HepG2 (cell line): ENCODE data around the gene TSKU. TPM values are rescaled to one million over a fixed set of nuclear protein-coding genes. Genes with fewer than 3 reads are reported as not detected.
A peak's percentile ranks its signal among the peaks of the same experiment; 100 is the strongest.

ENCODE experiments used
- ATAC-seq: fragments of 200-7000 bp; cut with Tn5 transposase; 3 replicates; pipeline ENCODE4 v1.9.1; 2020; ENCODE audit warnings: mild to moderate bottlenecking, moderate library complexity
- BruUV-seq: library from RNA; stranded (reverse); fragments of 400-500 nt; replicated peaks from 2 replicates; lab custom pipeline; 2021; lab: Mats Ljungman, UMichigan
- CTCF ChIA-PET: fragments of 300-600 bp; formaldehyde crosslinking; extraction: SDS; loops from one replicate; lab custom pipeline; 2021; ENCODE audit warnings: low total read pairs, inconsistent platforms, low intra/inter-chr PET ratio; lab: Yijun Ruan, JAX
- POLR2A ChIA-PET: fragments of 350-600 bp; sonication (Branson Sonifier 250); formaldehyde crosslinking; loops from one replicate; lab custom pipeline; 2020; ENCODE audit warnings: antibody characterized with exemption, inconsistent platforms; lab: Yijun Ruan, JAX
- DNase-seq: peaks from one replicate; pipeline ENCODE4 v3.0.0-alpha.2; 2015; ENCODE audit warnings: low spot score
- FAIRE-seq: peaks from 3 replicates; lab custom pipeline; 2011; peaks lifted over from hg19 to GRCh38; lab: Jason Lieb, UNC
- H2AFZ ChIP-seq: one replicate; pipeline ENCODE4 v1.6.1; 2011; ENCODE audit warnings: low read length, inconsistent platforms
- H3K27ac ChIP-seq: fragments of 300-600 bp; 3 replicates; pipeline ENCODE4 v1.8.0; 2011; ENCODE audit warnings: mixed run types, mild to moderate bottlenecking, mixed read lengths, low read length, inconsistent platforms; ENCODE audit not compliant: insufficient read depth; ENCODE audit errors: extremely low read length
- H3K27me3 ChIP-seq, 2 experiments: fragments of 200-600 bp in 1 of 2; 2 replicates in 1 of 2; 3 replicates in 1 of 2; pipeline versions ENCODE4 v1.6.0 to v1.8.0; 2011; ENCODE audit warnings: low read length in 2 of 2, mild to moderate bottlenecking in 2 of 2, moderate library complexity in 2 of 2, inconsistent platforms in 1 of 2; ENCODE audit not compliant: insufficient read depth in 2 of 2, control insufficient read depth in 1 of 2
- H3K36me3 ChIP-seq, 2 experiments: fragments of 200-600 bp in 1 of 2; replicated peaks in 1 of 2; 2 replicates in 1 of 2; 3 replicates in 1 of 2; pipeline versions ENCODE4 v1.5.1 to v1.8.0; 2011; ENCODE audit warnings: low read length in 2 of 2, inconsistent platforms in 1 of 2; ENCODE audit not compliant: insufficient read depth in 2 of 2, control insufficient read depth in 1 of 2
- H3K4me1 ChIP-seq: 2 replicates; pipeline ENCODE4 v1.5.1; 2012; ENCODE audit warnings: low read length, inconsistent platforms; ENCODE audit not compliant: insufficient read depth
- H3K4me2 ChIP-seq: 2 replicates; pipeline ENCODE4 v1.6.0; 2011; ENCODE audit warnings: low read depth, low read length, inconsistent platforms
- H3K4me3 ChIP-seq, 3 experiments: fragments of 200-600 bp in 1 of 3; sonication (generic), shearing (Covaris generic) in 1 of 3; replicated peaks in 1 of 3; 2 replicates each; pipeline ENCODE4 v1.5.1; 2011 to 2016; ENCODE audit warnings: low read length in 3 of 3, inconsistent platforms in 2 of 3, low read depth in 2 of 3, mild to moderate bottlenecking in 2 of 3, control low read depth in 1 of 3, mixed read lengths in 1 of 3; ENCODE audit not compliant: insufficient read depth in 1 of 3
- H3K79me2 ChIP-seq: one replicate; pipeline ENCODE4 v1.6.1; 2011; ENCODE audit warnings: low read length, inconsistent platforms; ENCODE audit not compliant: insufficient read depth
- H3K9ac ChIP-seq: 2 replicates; pipeline ENCODE4 v1.6.0; 2011; ENCODE audit warnings: mild to moderate bottlenecking, low read depth, low read length, inconsistent platforms; ENCODE audit not compliant: insufficient read depth
- H3K9me3 ChIP-seq: 2 replicates; pipeline ENCODE4 v1.5.1; 2012; ENCODE audit warnings: mild to moderate bottlenecking, low read length
- H4K20me1 ChIP-seq: 2 replicates; pipeline ENCODE4 v1.6.0; 2011; ENCODE audit warnings: inconsistent platforms, mild to moderate bottlenecking, low read length, moderate library complexity; ENCODE audit not compliant: insufficient read depth
- ATM ChIP-seq: fragments of 450-650 bp; IDR thresholded peaks from 2 replicates; pipeline ENCODE4 v1.7.1; 2017; ENCODE audit warnings: mild to moderate bottlenecking, borderline replicate concordance
- DNMT3B ChIP-seq: conservative IDR thresholded peaks from 2 replicates; pipeline ENCODE4 v1.6.1; 2016; ENCODE audit warnings: missing biosample characterization, control low read depth
- HDAC1 ChIP-seq: sonication (generic); formaldehyde crosslinking; IDR thresholded peaks from 2 replicates; pipeline ENCODE4 v1.5.1; 2020; ENCODE audit warnings: mild to moderate bottlenecking, missing genetic modification reagents
- HNF4A ChIP-seq: sonication (generic); formaldehyde crosslinking; IDR thresholded peaks from 2 replicates; pipeline ENCODE4 v1.4.0; 2020; ENCODE audit warnings: missing genetic modification reagents
- STAG1 ChIP-seq: sonication (generic); formaldehyde crosslinking; IDR thresholded peaks from 2 replicates; pipeline ENCODE4 v1.4.0; 2020; ENCODE audit warnings: missing genetic modification reagents
- ZNF768 ChIP-seq: sonication (generic); formaldehyde crosslinking; IDR thresholded peaks from 2 replicates; pipeline ENCODE4 v1.4.0; 2020; ENCODE audit warnings: missing genetic modification reagents
- WGBS: methylation state at CpG from one replicate; pipeline ENCODE4 v1.1.6; 2017; ENCODE audit warnings: low lambda C conversion rate; 5-methylcytosine and 5-hydroxymethylcytosine counted together
- in situ Hi-C: cut with HindIII; loops from 2 replicates; pipeline ENCODE4 v1.10.0; 2017; ENCODE audit warnings: low pct_unique_long_range_greater_than_20kb; ENCODE audit not compliant: extremely low pct_ligation_motif_present
- intact Hi-C: fragments of 100-400 bp; cut with micrococcal nuclease; formaldehyde crosslinking; loops from one replicate; pipeline ENCODE4 v1.10.0; 2022; ENCODE audit not compliant: unreplicated experiment
- polyA plus RNA-seq, 8 experiments: library from polyadenylated mRNA; depleted of rRNA in 3 of 8; stranded (reverse) in 7 of 8; unstranded in 1 of 8; fragments of >200 nt; fragmentation: Illumina TruSeq in 4 of 8; extraction: Trizol in 4 of 8; gene quantifications; 2 replicates each; pipeline versions ENCODE4 v1.2.1 to v1.2.3, GENCODE V29; 2011 to 2016; ENCODE audit warnings: low read depth in 4 of 8, missing spikeins in 1 of 8, mixed read lengths in 1 of 8; ENCODE audit not compliant: insufficient read depth in 1 of 8
- total RNA-seq, 5 experiments: library from RNA; depleted of rRNA; stranded (reverse); fragments of >200 nt; fragmentation: Illumina TruSeq; extraction: Trizol; gene quantifications; 2 replicates each; pipeline ENCODE4 v1.2.3, GENCODE V29; 2016; ENCODE audit warnings: low read depth in 1 of 5
- TF ChIP-seq, protein P1 (sequence below): sonication (generic); formaldehyde crosslinking; IDR thresholded peaks from 2 replicates; pipeline ENCODE4 v1.4.0; 2020; ENCODE audit warnings: mild to moderate bottlenecking, low read depth, missing genetic modification reagents
- TF ChIP-seq, protein P2 (sequence below): sonication (generic); formaldehyde crosslinking; IDR thresholded peaks from 2 replicates; pipeline ENCODE4 v1.5.0; 2020; ENCODE audit warnings: mild to moderate bottlenecking, missing genetic modification reagents, moderate library complexity

TSKU gene
- total and polyA plus RNA-seq, 2 of the 13 experiments (the other 11 are each of a cell fraction or from before 2014, with no cell fraction given), result 20.3 to 21.4 TPM

DNA sequence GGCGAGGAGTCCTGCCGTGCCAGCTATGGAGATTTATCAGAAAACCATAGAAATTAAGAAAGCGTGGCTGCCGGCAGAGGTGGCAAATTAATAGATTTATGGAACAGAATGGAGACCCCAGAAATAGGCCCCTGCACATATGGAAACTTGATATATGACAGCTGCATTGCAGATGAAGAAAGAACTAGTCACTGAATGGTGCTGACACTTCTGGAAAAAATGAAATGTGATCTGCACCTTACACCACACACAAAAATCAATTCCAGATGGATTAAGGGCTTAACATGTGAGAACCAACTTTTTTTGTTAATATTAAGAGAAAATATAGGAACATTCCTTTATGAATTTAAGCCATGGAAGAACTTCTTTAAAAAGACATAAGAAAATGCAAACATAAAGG is 40.3 kb upstream of the TSKU start (continued):
- TF ChIP-seq, protein P1, sequence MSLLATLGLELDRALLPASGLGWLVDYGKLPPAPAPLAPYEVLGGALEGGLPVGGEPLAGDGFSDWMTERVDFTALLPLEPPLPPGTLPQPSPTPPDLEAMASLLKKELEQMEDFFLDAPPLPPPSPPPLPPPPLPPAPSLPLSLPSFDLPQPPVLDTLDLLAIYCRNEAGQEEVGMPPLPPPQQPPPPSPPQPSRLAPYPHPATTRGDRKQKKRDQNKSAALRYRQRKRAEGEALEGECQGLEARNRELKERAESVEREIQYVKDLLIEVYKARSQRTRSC (CRISPR knock-in tag), result no peak

DNA sequence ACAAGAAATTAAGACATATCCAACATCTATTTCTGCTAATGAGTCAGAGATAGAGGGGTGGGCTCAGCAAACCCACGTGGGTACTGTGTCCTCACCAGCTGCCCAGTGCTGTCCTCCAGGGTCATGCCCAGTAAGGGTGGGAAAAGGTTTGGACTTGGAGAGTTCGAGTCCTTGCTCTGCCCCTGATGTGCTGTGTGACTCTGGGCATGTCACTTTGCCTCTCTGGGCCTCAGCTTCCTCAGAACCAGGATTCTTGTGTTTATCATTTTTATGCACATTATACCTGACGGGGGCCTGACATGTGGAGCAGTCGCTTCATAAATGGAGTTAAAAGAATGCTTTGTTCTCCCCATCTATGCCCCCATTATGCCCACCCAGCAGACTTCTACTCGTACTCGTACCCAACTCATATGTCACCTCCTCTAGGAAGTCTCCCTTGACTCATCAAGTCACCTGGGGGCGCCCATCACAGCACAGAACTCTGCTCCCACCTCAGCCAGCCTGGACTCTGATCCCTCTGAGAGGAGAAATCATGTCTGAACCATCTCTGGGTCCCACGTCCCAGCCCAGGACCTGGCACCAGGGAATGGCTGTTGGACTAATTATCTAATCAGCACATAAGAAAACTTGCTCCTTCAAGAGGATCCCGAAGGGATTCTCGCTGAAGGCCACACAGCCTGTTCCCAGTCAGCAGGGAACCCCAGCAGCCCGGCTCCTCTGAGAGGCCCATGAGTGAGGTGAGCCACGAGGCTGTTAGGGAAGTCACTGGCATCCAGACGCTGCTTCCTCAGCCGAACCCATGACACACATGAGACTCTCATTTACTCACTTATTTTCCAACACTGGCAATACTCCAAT is 38.7 kb upstream of the TSKU start:
- ATAC-seq (peak; percentile 72), DNase-seq (no peak), FAIRE-seq (no peak)
- Histone ChIP-seq H3K4me2 (peak overlapping the region; percentile 50), H3K9ac (no peak overlapping the region), H3K4me1 (peaks cover 29% of the 10 kb centered on the region), H3K27me3 (peaks cover 3% of the 10 kb centered on the region in 2 experiments; a peak in 2 of 5 replicates), H2AFZ (no peak overlapping the region), H3K79me2 (no peaks in the 10 kb centered on the region), H4K20me1 (no peaks in the 10 kb centered on the region), H3K9me3 (no peaks in the 10 kb centered on the region), H3K36me3 (no peaks in the 10 kb centered on the region), H3K4me3 (no peak overlapping the region; a peak in 1 of 6 replicates), H3K27ac (no peak overlapping the region)
- WGBS, result 23% methylated on average over 14 of the region's 14 CpGs
- TF ChIP-seq HDAC1 (CRISPR knock-in tag) (0 out of 2 replicates have a peak, but pooled peaks have one; percentile 15), ZNF768 (CRISPR knock-in tag) (peak; percentile 94), HNF4A (CRISPR knock-in tag) (peak; percentile 22; the same call in 1 of the 2 replicates), DNMT3B (CRISPR knock-in tag) (no peak), ATM (no peak), STAG1 (CRISPR knock-in tag) (peak; percentile 31)
- TF ChIP-seq, protein P2, sequence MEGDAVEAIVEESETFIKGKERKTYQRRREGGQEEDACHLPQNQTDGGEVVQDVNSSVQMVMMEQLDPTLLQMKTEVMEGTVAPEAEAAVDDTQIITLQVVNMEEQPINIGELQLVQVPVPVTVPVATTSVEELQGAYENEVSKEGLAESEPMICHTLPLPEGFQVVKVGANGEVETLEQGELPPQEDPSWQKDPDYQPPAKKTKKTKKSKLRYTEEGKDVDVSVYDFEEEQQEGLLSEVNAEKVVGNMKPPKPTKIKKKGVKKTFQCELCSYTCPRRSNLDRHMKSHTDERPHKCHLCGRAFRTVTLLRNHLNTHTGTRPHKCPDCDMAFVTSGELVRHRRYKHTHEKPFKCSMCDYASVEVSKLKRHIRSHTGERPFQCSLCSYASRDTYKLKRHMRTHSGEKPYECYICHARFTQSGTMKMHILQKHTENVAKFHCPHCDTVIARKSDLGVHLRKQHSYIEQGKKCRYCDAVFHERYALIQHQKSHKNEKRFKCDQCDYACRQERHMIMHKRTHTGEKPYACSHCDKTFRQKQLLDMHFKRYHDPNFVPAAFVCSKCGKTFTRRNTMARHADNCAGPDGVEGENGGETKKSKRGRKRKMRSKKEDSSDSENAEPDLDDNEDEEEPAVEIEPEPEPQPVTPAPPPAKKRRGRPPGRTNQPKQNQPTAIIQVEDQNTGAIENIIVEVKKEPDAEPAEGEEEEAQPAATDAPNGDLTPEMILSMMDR, result peak; percentile 52
- no TSS peak for BruUV-seq
- intact Hi-C loops (no loop called here), in situ Hi-C loops (loop anchor here (10.0 kb wide), 1 partner anchor 50 kb away; no protein-coding TSS in a partner anchor)
- ChIA-PET CTCF (no interaction called here), POLR2A (no interaction called here)
